ENCODE results near the gene RIPPLY2.

- TF ChIP-seq, protein P1, sequence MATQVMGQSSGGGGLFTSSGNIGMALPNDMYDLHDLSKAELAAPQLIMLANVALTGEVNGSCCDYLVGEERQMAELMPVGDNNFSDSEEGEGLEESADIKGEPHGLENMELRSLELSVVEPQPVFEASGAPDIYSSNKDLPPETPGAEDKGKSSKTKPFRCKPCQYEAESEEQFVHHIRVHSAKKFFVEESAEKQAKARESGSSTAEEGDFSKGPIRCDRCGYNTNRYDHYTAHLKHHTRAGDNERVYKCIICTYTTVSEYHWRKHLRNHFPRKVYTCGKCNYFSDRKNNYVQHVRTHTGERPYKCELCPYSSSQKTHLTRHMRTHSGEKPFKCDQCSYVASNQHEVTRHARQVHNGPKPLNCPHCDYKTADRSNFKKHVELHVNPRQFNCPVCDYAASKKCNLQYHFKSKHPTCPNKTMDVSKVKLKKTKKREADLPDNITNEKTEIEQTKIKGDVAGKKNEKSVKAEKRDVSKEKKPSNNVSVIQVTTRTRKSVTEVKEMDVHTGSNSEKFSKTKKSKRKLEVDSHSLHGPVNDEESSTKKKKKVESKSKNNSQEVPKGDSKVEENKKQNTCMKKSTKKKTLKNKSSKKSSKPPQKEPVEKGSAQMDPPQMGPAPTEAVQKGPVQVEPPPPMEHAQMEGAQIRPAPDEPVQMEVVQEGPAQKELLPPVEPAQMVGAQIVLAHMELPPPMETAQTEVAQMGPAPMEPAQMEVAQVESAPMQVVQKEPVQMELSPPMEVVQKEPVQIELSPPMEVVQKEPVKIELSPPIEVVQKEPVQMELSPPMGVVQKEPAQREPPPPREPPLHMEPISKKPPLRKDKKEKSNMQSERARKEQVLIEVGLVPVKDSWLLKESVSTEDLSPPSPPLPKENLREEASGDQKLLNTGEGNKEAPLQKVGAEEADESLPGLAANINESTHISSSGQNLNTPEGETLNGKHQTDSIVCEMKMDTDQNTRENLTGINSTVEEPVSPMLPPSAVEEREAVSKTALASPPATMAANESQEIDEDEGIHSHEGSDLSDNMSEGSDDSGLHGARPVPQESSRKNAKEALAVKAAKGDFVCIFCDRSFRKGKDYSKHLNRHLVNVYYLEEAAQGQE (IDR thresholded peaks at IDR 0.05; ENCODE audit: insufficient read depth in 1 of 2, low read depth in 2 of 2, low read length in 2 of 2): no peak
- TF ChIP-seq POLR2AphosphoS5 (IDR thresholded peaks at IDR 0.05; ENCODE audit: low read depth, low read length) (no peak), SIN3A (IDR thresholded peaks at IDR 0.05; ENCODE audit: borderline replicate concordance, insufficient read depth, low read length) (no peak), TAF1 (IDR thresholded peaks at IDR 0.05; ENCODE audit: borderline replicate concordance, insufficient read depth, low read length) (no peak), FOXP2 (optimal IDR thresholded peaks at IDR 0.05; ENCODE audit: borderline replicate concordance, extremely low read depth, extremely low read length, insufficient read depth) (no peak)
Measured at GRCh38 chr6:83824831-83825230, 28.3 kb upstream of the RIPPLY2 start.
